Mammary epithelial cell (primary cell): ENCODE results near the gene SLPI.

ENCODE experiments used
- EZH2 ChIP-seq: IDR thresholded peaks from 2 replicates; pipeline ENCODE4 v1.6.1; 2012; ENCODE audit warnings: low read length, inconsistent platforms, borderline replicate concordance
- TF ChIP-seq, protein P1 (sequence below), 2 donors: IDR thresholded peaks in 1 of 2; conservative IDR thresholded peaks in 1 of 2; 2 replicates each; pipeline ENCODE4 v1.5.1; 2011 to 2012; ENCODE audit warnings: inconsistent platforms in 2 of 2, low read length in 2 of 2, mild to moderate bottlenecking in 2 of 2, control low read depth in 1 of 2, low read depth in 1 of 2; ENCODE audit not compliant: insufficient read depth in 1 of 2; ENCODE audit errors: extremely low read depth in 1 of 2

DNA sequence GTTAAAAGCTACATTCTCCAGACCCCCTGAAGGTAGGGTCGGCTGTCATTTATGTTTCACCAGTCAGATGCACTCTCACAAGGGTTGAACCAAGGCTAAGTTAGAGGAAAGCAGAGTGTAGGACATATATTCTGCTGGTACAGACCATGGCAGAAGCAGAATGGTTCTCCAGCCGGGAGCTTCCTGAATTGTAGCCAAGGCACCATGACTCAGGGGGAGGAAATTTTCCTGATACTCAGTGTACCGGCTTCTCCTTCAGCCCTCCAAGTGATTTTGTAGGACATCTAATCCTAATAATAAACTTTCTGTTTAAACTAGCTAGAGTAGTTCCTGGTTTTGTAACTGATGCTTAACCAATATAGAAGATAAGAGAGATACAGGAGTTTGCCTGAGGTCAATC, 14.2 kb upstream of the SLPI start:
- TF ChIP-seq, protein P1, sequence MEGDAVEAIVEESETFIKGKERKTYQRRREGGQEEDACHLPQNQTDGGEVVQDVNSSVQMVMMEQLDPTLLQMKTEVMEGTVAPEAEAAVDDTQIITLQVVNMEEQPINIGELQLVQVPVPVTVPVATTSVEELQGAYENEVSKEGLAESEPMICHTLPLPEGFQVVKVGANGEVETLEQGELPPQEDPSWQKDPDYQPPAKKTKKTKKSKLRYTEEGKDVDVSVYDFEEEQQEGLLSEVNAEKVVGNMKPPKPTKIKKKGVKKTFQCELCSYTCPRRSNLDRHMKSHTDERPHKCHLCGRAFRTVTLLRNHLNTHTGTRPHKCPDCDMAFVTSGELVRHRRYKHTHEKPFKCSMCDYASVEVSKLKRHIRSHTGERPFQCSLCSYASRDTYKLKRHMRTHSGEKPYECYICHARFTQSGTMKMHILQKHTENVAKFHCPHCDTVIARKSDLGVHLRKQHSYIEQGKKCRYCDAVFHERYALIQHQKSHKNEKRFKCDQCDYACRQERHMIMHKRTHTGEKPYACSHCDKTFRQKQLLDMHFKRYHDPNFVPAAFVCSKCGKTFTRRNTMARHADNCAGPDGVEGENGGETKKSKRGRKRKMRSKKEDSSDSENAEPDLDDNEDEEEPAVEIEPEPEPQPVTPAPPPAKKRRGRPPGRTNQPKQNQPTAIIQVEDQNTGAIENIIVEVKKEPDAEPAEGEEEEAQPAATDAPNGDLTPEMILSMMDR (conservative IDR thresholded peaks at IDR 0.05 in 1 of 2, IDR thresholded peaks at IDR 0.05 in 1 of 2; ENCODE audit: extremely low read depth in 1 of 2, insufficient read depth in 1 of 2, low read depth in 1 of 2, low read length in 2 of 2), result no peak
- no peak for TF ChIP-seq EZH2
